HG03280 (cell line): ENCODE results near the gene BFSP2.

Experiments used
- ATAC-seq: cut with Tn5 transposase; IDR thresholded peaks from one replicate; pipeline ENCODE4 v1.9.1; 2021; ENCODE audit warnings: mild to moderate bottlenecking, moderate library complexity; ENCODE audit not compliant: unreplicated experiment

BFSP2 gene

DNA sequence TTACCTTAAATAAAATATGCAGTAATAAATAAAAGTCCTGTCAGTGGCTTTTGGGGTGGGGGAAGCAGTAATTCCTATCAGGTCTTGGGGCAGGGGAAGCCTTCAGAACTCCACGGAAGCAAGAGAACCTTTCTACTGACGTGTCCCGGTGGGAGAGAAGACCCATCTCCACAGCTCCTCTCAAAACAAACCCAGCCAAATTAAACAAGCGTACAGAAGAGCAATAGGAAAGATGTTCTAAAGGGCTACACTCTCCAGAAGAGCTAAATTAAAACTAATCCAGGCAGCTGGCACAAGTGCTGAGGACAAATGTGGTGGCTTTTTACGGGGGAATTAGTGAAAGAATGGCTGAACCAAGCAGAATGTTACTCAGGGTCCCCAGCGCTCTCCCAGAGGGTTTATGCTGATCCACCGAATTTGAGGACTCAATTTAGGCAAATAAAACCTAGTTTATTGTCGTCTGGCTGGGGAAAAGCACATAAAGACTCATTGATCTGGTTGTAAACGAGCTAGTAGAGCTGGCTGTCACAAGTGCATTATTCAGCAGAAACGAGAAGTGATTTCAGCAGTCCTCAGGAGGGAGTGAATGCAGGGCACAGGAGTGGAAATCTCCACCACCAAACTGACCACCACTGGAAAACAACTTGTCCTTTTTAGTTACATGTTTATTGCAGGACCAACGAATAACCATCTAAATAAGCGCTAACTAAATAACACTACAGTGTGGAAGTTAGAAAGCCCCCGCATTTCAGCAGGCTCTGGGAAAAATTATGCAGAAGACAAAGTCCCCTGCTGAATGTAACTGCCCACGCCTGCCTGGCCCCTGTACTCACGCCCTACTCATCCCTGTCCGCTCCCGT lies 13.5 kb downstream of the BFSP2 start:
- ATAC-seq = no peak

DNA sequence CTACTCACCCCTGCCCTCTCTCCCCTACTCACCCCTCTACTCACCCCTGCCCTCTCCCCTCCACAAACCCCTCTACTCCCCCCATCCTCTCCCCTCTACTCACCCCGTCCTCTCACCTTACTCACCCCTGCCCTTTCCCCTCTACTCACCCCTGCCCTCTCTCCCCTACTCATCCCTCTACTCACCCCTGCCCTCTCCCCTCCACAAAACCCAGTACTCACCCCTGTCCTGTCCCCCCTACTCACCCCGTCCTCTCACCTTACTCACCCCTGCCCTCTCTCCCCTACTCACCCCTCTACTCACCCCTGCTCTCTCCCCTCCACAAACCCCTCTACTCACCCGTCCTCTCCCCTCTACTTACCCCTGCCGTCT lies 14.2 kb downstream of the BFSP2 start:
- no peak for ATAC-seq

DNA sequence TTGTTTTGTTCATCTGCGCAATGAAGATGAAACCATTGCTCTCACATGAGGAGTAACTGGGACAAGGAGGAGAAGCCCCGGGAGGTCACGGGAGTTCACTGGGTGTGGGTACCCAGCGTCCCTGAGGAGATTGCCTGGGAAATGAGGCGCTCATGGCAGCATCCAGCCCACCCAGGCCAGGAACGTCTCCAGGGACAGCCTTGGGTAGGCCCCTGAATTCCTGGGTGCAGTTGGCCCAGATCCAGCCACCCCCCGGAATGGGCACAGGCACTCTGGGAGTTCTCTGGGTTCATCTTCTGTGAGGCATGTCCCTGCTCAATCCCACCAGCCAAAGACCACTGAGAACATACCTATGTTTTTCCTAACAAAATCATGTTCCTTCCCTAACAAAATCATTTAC lies 18.5 kb downstream of the BFSP2 start:
- no peak for ATAC-seq

DNA sequence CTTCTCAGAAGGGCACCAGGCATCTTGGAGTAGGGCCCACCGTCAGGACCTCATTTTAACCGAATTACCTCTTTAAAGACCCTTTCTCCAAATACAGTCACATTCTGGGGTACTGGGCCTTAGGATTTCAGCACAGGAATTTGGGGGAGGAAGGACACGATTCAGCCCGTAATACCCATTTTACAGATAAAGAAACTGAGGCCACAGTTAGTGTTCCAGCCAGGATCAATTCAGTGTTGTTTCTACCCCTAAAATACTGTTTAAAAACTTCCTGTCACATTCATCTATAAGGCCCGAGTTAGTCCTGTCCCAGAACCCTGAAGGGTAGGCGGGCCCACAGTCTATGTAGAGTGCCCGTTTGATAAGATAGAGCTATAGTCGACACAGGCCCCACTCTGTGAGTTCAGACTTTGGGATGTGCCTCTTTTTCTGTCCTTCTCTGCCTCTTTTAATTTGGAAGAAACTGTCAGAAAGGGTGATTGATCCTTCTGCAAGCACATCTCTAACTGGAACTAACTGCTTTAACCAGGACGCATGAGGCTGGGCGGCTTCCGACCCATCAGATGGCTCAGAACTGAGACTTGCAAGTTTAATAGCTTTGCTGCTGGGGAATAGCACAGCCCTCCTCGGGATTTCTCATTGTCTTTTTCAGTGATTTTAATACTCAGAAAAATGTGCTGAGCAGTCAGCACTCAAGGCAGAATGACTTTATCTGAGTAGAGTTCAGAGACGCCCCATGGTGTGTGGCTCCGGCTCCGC lies 19.5 kb downstream of the BFSP2 start:
- no peak for ATAC-seq

DNA sequence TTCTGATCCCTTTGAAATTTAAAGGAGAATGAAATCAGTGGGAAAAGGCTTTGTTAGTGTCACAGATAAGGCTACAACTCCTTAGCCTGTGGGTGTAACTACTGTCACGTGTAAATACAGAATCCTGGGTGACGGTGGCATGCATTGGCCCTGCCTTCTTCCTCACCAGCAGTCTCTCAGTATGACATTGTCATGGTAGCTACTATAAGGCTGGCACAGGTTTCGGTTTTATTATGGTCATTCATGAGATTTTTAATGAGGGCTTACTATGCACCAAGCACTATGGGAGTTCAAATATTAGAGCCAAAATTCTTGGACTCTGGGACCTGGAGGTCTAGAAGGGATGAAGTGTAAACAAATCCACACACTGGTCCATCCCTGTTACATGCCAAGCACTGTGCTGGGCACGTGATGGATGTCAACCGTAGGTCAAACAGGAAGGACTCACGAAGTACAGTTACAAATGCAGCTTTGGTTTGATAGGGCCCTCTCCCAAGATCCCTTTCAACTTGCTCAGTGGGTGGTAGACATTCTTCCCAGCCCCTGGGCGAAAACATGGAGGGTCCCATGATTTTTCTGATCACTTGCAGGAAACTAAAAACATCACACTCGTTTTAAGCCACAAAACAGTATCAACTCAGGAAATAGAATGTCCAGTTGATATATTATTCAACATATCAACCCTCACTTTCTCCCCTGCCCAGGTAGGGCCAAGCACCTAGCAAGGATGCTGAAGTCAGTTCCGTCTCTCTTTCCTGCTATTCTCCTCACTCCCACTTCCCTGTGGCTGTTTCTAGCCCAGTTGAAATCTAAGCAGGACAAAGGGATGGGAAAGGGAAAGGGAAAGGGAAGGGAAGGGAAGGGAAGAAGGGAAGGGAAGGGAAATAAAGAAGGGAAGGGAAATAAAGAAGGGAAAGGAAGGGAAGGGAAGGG lies 25.3 kb downstream of the BFSP2 start:
- ATAC-seq = peak; percentile 38

DNA sequence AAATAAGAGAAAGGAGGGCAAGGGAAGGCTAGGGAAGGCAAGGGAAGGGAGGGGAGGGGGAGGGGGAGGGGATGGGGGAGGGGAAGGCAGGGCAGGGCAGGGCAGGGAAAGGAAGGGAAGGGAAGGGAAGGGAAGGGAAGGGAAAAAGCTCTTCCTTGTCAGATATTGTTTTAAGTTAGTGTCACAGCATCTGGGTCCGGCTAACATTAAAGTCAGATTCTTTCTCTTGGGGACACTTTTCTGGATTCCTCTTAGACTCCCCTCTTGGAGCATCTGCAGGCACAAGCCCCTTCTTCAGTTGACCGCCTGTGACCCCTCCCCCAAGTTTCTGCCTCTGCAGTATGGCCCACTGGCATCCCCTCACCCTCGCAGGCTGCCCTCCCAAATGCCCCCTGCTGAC lies 26.0 kb downstream of the BFSP2 start:
- no peak for ATAC-seq

DNA sequence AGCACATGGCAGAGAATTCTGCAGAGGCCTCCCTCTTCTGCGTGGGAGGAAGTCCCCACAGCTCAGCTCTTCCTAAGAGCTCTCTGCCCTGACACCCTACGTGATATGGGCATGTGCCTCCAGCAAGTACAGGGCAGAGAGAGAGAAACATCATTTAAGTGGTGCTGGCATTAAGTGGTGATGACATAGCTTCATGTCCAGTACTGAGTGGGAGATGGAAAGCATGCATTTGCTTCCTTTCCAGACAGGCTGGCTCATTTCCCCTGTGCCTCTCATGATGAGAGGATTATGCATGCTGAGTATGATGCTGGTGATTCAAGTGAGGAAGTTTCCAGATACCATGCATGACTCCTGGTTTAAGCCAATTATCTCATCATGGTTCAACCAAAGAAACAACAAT lies 26.9 kb downstream of the BFSP2 start:
- no peak for ATAC-seq

DNA sequence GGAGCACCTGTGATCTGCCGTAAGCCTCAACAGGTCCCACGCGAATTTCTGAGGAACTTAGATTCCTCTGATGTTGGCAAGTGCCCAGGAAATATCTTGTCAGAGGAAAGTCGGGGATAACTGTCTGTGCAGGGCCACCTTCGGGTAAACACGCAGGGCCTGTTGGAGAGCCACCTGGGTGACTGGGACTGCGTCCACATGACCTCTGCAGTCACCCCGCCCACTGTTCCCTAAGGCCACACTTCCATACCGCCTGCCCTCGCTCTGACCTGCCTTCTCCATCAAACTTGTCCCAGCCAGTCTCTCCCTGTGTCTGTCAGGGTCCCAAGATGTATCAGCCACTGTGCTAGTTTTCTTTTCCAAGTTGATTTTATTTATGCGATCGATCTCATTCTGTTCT lies 28.7 kb downstream of the BFSP2 start:
- no peak for ATAC-seq

DNA sequence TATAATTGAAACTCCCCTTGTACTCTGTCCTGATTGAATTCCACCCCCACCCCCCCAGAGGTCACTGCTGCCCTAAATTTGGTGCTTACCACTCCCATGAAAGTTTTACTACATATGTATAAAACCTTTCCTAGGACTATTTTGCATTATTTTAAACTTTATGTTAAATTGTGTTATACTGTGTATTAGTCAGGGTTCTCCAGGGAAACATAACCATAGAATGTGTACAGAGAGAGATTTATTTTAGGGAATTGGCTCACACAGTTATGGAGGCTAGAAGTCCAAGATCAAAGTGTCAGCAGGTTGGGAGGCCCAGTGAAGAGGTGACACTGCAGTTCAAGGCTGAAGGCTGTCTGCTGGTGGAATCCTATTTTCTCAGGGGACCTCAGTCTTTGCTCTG lies 29.2 kb downstream of the BFSP2 start:
- no peak for ATAC-seq

DNA sequence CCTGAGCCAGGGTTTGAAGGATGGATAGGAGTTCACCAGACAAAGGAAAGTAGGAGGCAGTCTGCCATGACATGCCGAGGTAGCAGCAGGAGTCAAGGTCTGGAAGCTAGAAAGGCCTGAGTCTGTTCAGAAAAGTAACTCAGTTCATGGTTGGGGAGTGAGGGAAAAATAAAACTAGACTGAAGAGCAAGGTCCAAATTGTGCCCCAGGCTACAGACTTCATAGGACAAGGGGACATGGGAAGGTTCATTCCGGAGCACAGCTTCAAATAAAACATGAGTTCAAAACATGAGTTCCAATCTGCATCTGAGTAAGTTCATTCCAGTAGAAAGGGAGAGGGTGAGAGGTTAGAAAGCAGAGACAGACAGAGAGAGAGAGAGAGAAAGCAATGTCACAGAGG lies 39.7 kb downstream of the BFSP2 start:
- no peak for ATAC-seq

DNA sequence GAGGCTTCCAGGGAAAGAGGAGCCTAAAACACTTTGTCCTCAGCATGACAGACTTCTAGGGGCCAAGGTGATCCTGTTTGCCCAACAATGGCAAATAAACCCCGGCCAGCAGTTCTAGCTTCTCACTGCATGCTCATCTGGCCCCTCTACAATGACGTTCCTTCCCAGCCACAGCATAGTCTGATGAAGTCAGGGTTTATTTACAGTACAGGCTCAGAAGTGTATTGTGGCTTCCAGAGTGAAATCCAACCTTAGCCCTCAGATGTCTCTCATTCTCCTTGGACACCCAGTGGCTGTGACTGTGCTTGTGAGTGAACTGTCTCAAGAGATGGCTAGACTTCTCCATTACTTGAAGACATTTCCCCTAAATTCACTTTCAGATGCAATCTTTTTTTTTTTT lies 40.8 kb downstream of the BFSP2 start:
- ATAC-seq = no peak

DNA sequence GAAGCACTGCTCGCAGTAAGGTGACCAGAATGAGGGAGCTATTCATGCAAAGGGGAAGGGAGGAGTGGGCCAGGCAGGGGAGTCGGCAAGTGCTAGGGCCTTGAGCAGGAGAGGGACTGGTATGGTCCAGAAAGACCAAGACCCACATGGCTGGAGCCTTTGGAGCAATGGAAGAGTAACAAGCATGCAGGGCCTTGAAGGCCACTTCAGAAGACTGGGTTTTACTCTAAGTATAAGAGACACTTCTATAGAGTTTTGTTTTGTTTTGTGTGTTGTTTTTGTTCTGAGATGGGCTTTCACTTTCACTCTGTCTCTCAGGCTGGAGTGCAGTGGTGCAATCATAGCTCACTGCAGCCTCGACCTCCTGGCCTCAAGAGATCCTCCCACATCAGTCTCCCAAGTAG lies 42.0 kb downstream of the BFSP2 start:
- peak; percentile 63 for ATAC-seq

DNA sequence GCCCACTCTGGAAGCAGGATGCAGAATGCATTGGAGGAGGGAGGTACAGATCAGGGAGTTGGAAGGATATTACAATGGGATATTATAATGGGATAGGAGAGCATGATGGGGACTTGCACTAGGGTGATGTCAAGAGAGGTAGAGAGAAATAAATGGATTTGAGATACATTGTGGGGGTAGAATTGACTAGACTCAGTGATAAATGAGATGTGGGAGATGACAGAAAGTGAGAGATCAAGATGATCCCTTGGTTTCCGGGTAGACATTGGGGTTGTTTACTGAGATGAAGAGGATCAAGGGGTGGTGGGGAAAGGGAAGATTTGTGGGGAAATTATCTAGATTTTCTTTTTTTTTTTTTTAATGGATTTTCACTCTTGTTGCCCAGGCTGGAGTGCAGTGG lies 42.7 kb downstream of the BFSP2 start:
- ATAC-seq = no peak

DNA sequence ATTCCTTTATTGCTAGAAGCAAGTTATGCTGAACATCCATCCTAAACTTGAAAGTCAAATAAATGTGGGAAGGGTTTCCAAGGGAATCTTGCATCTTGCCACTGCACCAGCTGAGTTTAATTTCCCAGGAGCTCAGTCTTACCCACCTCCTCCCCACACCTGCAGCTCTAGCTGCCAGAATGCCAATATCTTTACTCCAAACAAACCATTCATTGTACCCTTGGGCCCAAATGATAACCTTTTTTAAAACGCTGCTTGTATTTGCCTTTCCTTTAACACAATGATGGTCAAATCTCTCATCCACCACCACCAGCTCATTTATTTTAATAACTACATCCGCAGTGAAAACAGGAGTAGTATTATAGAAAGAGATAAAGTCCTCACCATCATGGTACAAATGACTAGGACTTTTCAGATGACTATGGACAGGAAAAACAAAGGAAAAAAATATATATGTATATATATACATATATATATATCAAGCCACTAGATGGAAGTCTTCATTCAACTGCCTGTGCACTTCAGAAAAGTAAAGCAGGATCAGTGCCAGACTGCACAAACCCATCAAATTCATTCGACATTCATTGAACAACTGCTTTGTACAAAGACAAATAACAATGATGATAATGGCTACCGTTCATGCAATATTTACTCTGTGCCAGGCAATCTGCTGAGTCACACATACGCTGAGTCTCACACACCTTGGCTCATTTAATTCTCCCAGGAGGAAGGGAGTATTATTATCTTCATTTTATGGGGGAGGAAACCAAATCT lies 44.0 kb downstream of the BFSP2 start:
- no peak for ATAC-seq

DNA sequence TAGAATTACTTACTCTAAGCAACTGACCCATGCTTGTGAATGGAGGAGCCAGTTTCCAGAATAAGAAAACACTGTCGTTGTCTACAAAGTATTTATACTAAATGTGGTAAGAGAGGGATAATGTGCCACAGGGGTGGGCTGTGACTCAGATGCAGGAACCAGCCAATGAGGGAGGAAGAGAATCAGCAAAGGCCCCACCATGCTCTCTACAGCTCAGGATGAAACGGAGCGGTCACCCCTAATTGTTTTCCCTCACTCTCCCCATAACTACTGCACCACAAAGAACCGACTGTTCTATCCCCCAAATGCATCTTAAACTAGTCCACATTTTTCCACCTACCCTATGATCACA lies 44.5 kb downstream of the BFSP2 start:
- no peak for ATAC-seq

DNA sequence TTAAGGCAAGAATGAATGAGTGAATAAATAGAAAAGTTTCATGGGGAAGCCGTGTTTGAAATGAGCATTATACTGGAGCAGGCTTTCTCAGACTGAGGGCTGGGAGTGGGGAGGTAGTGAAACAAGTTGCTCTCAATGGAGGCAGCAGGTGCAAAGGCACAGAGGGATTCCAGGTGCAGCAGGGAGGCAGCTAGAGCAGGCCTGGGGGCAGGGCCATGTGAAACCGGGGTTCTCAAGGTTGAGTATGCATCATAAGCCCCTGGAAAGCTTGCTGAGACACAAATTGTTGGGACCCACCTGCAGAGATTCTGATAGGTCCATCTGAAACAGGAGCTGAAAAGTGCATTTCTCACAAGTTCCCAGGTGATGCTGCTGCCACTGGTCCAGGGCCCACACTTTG lies 45.3 kb downstream of the BFSP2 start:
- ATAC-seq = no peak

DNA sequence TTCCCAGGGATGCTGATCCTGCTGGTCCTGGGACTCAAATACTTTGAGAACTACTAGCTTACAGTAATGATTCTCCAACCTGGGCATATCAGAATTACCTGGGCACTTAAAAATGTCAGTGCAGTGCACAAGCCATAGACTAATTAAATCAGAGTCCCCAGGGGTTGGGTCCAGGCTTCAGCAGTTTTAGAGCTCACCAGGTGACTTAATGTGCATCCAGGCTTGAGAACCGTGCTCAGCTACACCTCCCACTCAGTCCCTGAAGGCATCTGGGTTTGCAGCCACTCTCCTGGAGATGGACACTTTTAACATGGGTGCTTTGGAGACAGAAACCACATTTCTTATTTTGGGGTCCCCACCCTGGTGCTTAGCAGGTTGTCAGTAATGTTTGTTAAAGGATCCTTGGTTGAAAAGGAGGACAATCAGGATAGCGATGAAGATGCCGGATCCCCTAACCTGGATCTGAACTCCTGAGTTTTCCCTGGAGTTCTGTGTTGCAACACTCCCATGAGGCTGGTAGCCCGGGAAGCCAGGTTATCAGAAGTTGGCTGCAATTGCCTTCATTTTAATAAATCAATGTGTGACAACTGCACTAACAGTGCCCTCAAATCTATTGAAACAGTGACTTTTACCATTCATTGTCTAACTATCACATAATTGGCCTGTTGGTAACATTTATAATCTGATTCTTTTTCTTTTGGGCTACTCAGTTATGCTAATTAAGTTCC lies 48.1 kb downstream of the BFSP2 start:
- no peak for ATAC-seq

DNA sequence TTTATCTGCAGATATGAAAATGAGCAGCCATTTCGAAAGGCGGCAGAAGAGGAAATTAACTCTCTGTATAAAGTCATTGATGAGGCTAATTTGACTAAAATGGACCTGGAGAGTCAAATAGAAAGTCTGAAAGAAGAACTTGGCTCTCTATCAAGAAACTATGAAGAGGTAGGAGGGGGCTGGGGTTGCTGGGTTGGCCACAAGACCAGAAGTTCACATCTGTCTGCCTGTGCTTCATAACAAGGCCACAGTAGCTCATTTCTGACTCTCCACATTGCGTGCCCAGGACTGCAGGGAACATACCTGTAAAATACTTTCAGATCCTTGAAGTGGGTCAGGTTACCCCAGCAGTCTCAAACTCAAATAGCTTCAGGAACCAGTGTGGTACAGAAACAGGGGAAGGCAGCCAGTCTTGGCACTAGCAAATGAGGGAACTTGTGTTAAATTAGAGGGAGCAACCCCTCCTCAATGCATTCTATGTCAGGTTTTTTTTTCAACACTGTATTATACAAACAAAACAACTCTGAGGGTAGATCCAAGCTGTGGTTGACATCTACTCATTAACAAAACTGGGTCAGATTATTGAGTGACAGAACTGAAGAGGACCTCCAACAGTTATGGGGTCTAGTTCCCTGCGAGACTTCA lies 48.7 kb downstream of the BFSP2 start:
- peak; percentile 91 for ATAC-seq

DNA sequence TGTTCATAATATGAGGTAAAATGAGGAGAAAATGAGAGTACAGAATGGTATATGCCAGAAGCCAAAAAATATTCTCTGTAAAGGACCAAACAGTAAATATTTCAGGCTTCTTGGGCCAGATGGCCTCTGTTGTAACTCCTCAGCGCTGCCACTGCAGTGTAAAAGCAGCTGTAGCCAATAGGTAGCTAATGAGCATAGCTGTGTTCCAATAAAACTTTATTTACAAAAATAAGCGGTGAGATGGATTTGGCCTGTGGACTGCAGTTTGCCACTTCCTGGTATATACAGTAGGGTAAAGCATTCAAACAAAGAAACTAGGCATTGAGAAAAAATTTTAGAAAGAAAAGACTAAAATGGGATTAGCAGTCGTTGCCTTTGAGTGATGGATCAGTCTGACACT lies 51.5 kb downstream of the BFSP2 start:
- no peak for ATAC-seq
